GM19455 (cell line): Measurements from ENCODE around the gene ATP2B2.

Experiments used
- ATAC-seq: cut with Tn5 transposase; IDR thresholded peaks from one replicate; pipeline ENCODE4 v1.9.1; 2021; ENCODE audit not compliant: unreplicated experiment

Gene ATP2B2

GRCh38 chr3:10511809-10512494, 6.6 kb upstream of the ATP2B2 start:
- ATAC-seq: no peak

GRCh38 chr3:10510743-10511432, 5.5 kb upstream of the ATP2B2 start:
- ATAC-seq: no peak

GRCh38 chr3:10510086-10510742, 4.8 kb upstream of the ATP2B2 start:
- no peak for ATAC-seq

- no peak for ATAC-seq
Observed at GRCh38 chr3:10509325-10509724, 3.9 kb upstream of the ATP2B2 start.

GRCh38 chr3:10508619-10509260, 3.4 kb upstream of the ATP2B2 start:
- ATAC-seq: no peak

GRCh38 chr3:10508235-10508618, 2.8 kb upstream of the ATP2B2 start:
- ATAC-seq: no peak

- no peak for ATAC-seq
Observed at GRCh38 chr3:10507331-10507730, 1.9 kb upstream of the ATP2B2 start.

- no peak for ATAC-seq
Observed at GRCh38 chr3:10506696-10507095, 1.3 kb upstream of the ATP2B2 start.

GRCh38 chr3:10505791-10506585, 602 bp upstream of the ATP2B2 start:
- no peak for ATAC-seq

- no peak for ATAC-seq
Observed at GRCh38 chr3:10504171-10505049, 976 bp downstream of the ATP2B2 start.

GRCh38 chr3:10503217-10503796, 2.1 kb downstream of the ATP2B2 start:
- no peak for ATAC-seq

GRCh38 chr3:10502185-10502880, 3.1 kb downstream of the ATP2B2 start:
- ATAC-seq: no peak

GRCh38 chr3:10501664-10502052, 3.7 kb downstream of the ATP2B2 start:
- no peak for ATAC-seq

GRCh38 chr3:10500717-10501663, 4.4 kb downstream of the ATP2B2 start:
- ATAC-seq: no peak

- ATAC-seq: no peak
Observed at GRCh38 chr3:10498271-10498670, 7.1 kb downstream of the ATP2B2 start.

GRCh38 chr3:10497439-10497838, 7.9 kb downstream of the ATP2B2 start:
- no peak for ATAC-seq

GRCh38 chr3:10496121-10496863, 9.1 kb downstream of the ATP2B2 start:
- no peak for ATAC-seq
